HPDE6-E6E7 (cell line): ENCODE measurements around the gene CBLC.

Experiments used
- DNase-seq: peaks from one replicate; pipeline ENCODE4 v3.0.0; 2011; ENCODE audit warnings: missing footprints; ENCODE audit errors: extremely low spot score

The CBLC gene, protein sequence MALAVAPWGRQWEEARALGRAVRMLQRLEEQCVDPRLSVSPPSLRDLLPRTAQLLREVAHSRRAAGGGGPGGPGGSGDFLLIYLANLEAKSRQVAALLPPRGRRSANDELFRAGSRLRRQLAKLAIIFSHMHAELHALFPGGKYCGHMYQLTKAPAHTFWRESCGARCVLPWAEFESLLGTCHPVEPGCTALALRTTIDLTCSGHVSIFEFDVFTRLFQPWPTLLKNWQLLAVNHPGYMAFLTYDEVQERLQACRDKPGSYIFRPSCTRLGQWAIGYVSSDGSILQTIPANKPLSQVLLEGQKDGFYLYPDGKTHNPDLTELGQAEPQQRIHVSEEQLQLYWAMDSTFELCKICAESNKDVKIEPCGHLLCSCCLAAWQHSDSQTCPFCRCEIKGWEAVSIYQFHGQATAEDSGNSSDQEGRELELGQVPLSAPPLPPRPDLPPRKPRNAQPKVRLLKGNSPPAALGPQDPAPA

DNA sequence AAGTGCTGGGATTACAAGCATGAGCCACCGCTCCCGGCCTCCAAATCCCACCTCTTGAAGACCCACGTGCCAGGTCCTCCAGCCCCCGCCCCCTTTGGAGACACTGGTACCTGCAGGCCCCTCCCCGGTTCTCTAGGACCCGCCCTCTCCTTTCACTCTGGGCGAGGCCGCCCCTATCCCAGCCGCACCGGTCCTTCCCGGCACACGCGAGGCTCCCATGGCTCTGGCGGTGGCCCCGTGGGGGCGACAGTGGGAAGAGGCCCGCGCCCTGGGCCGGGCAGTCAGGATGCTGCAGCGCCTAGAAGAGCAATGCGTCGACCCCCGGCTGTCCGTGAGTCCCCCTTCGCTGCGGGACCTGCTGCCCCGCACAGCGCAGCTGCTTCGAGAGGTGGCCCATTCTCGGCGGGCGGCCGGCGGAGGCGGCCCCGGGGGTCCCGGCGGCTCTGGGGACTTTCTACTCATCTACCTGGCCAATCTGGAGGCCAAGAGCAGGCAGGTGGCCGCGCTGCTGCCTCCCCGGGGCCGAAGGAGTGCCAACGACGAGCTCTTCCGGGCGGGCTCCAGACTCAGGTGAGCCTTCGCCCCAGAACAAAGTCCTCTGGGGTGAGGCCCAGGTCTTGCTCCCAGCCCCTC, at the start of gene CBLC:
TSS of gene CBLC (plus strand) at position 176 of the 633 bp plus-strand sequence. CDS start at position 218, 42 bp downstream.
- DNase-seq, result peak; percentile 90

DNA sequence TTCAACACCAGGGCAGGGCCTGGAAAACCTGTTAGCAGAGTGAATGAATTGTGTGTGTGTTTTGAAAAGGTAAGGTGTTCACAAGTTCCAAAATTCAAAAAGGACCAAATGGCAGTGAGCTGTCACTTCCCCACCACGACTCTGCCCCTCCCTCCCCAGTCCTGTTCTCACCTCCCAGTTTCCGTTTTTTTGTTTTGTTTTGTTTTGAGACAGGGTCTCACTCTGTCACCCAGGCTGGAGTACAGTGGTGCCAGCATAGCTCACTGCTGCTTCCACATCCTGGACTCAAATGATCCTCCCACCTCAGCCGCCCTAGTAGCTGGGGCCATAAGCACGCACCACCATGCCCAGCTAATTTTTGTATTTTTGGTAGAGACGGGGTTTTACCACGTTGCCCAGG, 49.5 kb upstream of the CBLC start:
- DNase-seq, result no peak

DNA sequence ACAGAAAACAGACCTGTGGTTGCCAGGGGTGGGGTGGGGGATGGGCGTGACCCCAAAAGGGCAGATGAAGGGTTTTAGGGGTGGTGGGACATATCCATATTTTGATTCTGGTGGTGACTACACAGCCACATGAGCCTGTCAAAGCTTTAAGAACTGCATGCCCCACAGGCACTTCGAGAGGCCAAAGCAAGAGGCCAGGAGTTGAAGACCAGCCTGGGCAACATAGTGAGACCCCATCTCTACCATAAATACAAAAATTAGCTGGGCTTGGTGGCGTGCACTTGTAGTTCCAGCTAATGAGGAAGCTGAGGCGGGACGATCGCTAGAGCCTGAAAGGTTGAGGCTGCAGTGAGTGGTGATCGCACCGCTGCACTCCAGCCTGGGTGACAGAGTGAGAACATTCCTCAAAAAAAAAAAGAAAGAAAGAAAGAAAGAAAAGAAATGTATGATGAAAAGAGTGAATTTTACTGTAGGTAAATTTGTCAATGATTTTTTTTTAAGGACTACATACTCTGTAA, 48.1 kb upstream of the CBLC start:
- no peak for DNase-seq

DNA sequence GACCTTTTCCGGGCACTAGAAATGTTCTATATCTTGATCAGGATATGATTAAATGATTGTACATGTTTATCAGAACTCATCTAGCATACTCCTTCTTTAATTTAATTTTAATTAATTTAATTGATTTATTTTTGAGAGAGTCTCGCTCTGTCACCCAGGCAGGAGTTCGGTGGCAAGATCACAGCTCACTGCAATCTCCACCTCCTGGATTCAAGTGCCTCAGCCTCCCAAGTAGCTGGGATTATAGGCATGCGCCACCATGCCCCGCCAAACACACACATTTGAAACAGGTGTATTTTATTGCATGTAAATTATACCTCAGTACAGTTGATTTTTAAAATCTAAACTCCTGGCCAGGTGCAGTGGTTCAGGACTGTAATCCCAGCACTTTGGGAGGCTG, 46.6 kb upstream of the CBLC start:
- DNase-seq, result no peak

DNA sequence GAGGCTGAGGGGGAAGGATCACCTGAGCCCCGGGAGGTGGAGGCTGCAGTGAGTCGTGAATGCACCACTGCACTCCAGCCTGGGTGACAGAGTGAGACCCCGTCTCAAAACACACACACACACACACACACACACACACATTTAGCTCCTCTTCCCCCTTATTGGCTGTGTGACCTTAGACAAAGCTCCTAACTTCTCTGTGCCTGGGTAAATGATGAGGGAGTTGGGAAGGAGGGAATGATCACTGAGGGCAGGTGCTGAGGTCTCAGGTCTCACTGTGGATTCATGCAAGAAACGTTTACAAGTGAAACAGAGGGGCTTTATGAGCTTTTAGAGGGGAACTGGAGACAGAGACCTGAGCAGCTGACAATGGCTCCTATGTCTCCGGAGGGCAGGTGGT, 46.1 kb upstream of the CBLC start:
- no peak for DNase-seq

DNA sequence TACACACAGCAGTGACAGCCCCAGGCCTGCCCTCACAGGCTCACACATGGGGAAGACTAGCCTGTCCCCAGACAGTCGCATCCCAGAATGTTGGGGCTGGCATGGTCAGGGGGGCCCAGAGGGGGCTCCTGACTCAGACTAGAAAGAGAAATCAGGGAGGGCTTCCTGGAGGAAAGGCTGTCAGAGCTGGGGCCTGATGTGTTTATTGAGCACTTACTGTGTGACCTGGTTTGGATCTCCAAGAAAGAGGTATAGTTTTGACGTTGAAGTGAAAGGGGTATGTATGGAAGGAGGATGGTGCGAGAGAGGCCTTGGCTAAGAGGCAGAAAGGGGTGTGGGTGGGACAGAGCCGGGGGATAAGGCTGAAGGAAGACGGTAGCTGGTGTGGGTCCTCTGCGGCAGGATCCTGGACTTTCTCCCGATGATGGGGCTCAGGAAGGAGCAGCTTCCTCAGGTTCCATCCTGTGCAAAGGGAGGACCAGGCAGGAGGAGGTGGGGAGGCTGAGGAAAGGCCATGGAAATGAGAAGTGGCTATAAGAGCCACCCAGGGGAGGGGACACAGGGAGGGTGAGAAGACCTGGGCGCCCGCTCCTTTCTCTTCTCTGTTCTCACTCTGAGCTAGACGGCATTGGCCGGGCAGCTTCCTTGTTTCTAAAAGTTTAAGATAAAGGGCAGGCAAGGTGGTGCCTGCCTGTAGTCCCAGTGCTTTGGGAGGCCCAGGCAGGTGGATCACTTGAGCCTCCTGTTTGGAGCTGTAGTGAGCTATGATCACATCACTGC, 45.3 kb upstream of the CBLC start:
- no peak for DNase-seq

DNA sequence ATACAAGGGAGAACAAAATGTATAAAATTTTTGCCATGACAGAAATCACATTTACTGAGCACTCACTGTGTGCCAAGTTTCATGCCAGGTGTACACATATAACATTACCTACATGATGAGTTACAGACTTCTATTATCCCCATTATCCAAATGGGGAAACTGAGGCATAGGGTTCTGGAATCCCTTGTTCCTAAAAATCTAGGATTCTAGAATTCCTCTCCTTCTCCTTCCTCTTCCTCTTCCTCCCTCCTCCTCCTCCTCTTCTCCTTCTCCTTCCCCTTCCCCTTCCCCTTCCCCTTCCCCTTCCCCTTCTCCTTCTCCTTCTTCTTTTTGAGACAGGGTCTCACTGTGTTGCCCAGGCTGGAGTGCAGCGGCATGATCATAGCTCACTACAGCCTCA, 43.3 kb upstream of the CBLC start:
- no peak for DNase-seq

DNA sequence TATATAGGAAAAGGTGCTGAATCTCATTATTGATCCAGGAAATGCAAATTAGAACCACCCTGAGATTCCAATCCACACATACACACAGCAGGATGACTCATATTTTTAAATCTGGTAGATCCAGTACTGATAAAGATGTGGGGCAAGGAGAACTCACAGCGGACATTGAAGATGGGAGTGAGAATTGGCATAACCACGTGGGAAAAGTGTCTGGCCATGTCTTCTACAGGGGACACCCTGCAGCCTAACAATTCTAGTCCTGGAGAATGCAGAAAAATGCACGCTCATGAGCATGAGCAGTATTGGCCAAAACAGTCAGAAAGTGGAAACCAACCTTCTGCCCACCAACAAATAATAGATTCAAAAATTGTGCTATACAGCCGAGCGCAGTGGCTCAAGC, 42.7 kb upstream of the CBLC start:
- DNase-seq, result no peak

DNA sequence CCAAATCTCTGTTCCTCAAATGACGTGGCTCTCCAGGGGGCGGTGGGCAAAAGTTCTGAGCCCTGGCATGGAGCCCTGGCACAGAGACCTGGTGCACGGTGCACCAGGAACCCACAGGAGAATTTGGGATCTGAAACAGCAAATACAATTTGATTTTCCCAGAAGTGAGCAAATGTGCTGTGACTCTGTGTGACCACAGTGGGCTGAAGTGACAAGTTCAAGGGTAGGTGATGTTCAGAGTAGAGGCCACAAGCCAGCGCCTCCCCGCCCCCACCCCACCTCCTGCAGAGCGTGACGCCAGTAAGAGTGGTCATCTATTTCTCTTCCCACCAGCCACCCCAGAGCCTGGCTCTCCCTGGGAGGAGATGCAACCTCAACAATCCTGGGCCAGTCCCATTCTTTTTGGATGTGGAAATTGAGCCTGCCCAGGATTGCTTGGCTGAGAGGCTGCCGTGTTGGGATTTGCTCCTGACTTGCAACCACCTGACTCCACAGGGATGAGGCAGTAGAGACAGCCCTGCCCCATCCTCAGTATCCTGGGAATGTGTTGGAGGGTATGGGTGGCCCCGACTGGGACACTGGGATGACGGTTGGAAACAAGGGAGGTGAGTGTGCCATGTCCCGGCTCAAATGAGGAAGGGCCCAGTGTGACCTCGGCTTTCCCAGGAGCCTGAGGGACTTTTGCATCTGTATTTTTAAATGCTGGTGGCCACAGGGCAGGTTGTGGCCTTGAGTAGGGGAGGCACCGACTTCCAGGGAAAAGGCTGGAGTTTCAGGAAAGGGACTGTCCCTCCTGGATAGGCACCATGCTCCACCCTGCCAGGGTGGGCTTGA, 40.2 kb upstream of the CBLC start:
- no peak for DNase-seq

DNA sequence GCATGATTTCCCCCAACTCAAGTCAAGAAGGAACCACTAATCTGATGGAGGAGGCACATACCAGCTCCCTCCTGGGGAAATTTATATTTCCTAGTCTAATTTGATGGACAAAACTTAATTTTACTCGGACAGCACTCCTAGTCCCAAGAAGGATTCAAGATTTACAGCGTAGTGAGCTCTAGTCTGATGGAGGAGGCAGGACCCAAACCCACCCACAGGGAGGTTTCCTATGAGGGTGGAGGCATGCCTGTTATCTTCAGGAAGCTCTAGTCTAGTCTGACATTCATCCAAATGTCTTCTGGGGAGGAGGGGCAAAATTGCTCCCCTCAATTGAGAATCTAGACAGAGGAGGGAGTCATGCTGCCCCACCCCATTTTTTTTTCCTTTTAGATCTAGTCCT, 39.6 kb upstream of the CBLC start:
- DNase-seq, result no peak

DNA sequence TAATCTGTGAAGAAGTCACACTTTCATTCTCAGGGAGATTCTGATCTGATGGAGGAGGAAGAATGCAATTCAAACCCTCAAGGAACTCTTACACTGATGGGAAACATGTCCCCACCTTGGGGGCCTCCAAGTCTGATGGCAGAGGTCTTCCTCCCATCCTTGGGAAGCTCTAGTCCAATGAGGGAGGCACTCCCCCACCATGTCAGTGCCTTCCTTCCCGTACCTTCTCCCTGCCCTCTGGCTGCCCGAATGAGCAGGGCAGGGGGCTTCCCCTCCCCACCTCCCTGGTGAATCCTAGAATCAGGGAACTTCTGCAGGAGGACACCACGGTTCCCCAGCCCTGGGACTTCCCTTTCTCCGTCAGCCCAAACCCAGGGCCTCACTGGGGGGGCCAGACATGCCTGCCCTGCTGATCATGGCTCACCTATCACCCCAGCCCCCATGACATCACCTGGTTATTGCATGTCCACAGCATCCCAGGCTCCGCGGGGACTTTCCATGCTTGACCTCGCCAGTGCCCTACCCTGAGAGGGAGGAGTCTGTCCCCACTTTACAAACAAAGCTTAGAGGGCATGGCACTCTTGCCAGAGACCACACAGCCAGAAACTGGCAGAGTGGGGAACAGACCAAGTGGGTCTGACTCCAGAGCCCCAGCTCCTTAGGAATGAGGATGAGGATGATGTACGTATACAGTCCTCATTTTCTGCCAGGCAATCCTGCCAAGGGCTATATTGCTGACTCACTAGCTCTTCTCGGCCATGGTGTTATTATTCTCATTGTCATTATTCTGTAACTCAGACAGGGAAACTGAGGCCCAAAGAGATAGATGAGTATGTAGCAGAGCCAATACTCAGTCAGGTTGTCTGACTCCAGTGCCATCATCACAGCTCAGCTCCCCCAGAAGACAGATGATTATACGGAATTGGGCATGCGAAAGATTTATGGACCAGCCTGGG, 38.8 kb upstream of the CBLC start:
- no peak for DNase-seq

DNA sequence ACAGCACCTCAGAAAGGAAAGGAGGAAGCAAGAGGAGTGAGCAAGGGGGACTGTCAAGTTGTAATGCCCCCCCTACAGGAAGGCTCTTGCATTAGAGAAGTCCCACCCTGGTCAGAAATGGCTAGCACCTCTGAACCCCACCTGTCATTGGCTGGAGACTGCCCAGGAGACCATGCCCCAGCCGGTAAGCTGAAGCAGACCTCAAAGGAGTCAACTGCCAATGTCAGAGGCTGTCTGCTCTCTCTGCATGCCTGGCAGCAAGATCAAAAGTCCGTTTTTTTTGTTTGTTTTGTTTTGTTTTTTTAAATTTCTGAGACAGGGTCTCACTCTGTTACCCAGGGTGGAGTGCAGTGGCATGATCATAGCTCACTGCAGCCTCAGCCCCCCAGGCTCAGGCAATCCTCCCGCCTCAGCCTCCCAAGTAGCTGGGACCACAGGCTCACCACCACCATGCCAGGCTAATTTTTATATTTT, 37.3 kb upstream of the CBLC start:
- no peak for DNase-seq

DNA sequence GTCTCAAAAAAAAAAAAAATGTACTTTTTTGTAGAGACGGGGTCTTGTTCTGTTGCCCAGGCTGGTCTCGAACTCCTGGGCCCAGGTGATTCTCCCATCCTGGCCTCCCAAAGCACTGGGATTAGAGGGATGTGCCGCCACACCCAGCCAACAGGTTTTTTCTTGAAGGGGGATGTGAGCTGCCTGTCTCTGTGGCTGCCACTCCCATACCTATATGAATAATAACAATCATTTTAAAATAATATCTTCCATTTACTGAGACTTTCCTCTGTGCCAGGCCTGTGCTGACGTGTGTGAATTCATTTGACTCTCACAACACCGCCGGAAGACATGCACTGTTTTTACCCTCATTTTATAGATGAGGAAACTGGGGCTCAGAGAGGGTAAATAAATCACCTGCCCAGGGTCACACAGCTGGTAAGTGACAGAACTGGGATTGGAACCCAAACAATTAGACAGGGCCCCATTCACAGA, 36.4 kb upstream of the CBLC start:
- no peak for DNase-seq

DNA sequence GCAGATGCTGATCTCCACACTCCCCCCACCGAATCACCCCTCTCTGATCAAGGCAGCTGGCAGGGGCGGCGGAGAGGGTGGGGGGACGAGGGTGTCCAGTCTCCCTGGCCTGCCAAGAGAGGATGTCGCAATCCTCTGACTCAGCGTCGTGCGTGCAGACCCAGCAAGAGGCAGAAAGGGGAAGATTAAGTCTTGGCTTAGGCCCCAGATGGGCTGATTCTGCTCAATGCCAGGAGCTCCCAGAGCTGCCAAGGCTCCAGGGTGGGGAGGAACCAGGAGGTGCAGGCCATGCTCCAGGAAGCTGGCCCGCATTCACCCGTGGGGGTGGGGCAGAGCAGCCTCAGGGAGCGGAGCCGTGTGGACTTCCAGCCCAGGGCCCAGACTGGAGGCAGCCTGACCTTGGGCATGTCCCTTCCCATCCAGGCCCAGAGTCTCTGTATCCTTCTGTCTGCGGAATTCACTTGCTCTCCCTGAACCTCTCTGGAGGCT, 35.8 kb upstream of the CBLC start:
- DNase-seq, result peak; percentile 92

DNA sequence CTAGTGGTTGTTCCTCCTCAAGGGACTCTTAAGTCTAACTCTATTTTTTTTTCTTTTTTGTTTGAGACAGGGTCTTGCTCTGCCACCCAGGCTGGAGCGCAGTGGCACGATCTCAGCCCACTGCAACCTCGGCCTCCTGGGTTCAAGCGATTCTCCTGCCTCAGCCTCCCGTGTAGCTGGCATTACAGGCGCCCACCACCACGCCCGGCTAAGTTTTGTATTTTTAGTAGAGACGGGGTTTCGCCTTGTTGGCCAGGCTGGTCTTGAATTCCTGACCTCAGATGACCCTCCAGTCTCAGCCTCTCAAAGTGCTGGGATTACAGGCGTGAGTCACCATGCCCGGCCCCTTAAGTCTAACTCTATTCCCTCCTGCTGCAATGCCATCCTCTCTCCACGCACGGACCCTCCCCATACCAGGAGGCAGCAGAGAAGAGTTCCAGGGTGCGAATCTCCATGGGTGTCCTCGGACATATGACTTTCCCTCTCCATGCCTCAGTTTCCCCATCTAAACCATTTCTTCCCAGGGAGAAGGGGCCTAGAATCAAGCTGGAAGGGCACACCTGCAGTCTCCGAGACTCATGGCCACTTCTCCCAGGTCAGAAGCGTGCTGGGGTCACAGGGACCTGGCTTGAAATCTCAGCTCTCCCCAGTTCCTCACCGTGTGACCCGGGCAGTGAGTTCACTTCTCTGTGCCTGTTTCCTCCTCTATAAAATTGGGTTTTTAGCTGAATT, 35.2 kb upstream of the CBLC start:
- DNase-seq, result no peak

DNA sequence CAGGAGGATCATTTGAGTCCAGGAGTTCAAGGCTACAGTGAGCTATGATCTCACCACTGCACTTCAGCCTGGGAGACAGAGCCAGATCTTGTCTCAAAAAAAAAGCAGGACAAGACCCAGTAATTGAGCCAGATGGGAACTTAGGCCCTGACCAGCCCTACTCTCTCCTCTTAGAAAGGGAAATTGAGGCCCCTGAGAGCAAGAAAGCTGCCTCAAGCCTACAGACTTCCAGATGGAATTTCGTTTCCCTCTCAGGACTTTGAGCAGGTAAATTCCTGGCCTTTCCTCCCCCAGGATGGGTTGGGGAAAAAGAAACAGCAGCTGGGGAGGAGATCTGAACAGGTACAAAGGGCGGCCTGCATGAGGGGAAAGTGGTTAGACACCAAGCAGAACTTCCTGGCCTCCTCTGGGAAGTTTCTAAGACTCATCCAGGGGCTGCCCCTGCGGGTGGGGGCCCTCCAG, 32.8 kb upstream of the CBLC start:
- no peak for DNase-seq

DNA sequence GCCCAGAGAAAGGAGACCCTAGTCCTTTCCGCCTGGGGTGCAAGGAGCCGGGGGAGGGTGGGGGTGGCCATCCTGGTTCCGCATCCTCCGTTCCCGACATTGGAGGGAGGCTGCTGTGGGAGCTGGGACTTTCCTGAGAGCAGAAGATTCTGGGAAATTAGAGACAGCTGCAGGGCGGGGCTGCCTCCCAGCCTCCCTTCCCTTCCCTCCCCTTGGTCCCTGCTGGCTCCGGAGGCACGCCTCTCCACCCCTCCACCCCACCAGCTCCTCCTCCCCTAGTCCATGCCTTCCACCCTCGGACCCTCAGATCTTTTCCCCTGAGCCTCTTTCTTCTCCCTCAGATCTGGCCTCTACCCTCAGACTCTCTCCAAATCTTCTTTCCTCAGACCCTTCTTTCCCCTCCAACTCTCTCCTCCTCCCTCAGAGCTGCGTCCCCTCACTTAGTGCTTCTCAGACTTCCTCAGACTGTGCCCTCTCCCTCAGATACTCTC, 32.3 kb upstream of the CBLC start:
- no peak for DNase-seq

DNA sequence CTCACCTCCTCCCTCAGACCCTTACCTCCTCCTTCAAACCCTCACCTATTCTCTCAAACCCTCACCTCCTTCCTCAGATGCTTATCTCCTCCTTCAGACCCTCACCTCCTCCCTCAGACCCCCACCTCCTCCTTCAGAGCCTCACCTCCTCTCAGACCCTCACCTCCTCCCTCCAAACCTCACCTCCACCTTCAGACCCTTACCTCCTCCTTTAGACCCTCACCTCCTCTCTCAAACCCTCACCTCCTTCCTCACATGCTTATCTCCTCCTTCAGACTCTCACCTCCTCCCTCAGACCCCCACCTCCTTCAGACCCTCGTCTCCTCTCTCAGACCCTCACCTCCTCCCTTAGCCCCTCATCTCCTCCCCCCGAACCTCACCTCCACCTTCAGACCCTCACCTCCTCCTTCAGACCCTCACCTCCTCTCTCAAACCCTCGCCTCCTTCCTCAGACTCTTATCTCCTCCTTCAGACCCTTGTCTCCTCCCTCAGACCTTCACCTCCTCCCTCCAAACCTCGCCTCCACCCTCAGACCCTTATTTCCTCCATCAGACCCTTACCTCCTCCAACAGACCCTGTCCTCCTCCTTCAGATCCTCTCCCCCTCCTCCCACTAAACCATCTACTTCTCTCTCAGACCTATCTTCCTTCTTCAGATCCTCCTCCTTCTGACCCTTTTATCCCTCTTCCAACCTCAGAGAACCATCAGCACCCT, 31.6 kb upstream of the CBLC start:
- DNase-seq, result no peak
